NCI-H524 treated with DMSO at 0.1 percent for 48 hours (cell line): Measurements from ENCODE around the gene SERPINI1.

Experiments used
- DNase-seq: peaks from one replicate; lab custom pipeline; 2025; lab: John Stamatoyannopoulos, UW

SERPINI1 gene

DNA sequence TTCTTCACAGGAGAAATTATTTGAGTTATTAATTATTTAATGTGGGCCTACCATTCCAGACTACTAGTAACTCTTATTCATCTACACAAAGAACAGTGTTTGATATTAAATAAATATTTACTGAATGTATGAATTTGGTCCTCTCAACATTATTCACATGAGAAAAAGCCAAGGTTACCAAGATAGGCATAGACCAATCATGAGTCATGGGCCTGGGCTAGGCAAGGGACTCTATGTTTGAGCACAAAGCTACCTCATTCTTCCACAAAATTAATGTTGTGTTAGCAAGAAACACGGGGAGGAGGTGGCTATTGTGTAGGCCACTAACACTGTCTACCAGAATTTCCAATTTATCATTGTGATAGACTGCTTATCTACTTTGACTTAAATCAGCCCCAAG lies 115.7 kb downstream of the SERPINI1 start:
- DNase-seq, result no peak

DNA sequence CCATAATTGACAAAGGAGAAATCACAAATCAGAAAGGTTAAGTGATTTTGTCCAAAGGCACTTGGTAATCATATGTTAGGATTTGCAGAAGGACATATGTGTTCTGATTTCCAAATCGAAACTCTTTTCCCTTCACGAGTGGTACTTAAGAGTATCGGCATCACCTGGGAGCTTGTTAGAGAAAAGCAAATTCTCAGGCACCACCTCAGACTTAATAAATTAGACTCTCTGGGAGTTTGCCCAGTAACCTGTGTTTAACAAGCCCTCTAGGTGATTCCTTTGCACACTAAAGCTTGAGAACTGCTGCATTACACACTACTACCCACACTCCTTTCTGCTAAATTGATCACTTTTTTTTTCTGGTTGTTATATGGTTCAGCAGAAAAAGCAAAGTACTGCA lies 116.2 kb downstream of the SERPINI1 start:
- no peak for DNase-seq

DNA sequence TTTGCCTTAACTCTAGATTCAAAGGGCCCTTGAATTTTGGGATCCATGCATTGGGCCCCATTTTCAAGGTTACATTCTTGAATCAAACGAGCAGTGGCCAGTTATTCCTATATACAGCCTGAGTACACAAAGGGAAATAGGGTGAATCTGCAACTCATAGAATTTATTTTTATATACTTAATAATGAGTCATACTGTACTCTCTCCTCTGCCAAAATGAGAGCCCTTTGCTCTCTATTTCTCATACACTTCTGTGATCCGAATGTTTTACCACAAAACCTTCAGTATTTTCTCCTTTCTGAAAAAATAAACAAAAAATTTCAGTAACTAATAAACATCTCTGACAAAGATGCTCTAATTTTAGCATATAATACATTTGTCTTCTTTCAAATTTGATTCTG lies 116.7 kb downstream of the SERPINI1 start:
- DNase-seq, result no peak

DNA sequence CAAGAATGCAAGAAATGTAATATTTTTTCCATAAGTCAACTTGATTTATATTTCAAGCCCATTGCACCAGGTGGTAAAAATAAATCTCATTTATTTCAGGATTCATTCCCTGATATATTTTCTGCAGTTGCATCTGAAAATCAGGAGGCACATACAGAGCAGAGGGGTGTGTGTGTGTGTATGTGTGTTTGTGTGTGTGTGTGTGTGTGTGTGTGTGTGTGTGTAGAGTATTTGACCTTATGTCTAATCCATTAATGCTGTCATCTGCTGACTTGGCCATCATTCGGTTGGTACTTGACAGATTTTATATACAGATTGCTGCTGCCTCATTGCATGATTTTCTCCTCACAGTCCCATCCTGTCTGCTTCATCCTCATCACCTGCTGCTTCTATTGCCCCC lies 118.5 kb downstream of the SERPINI1 start:
- no peak for DNase-seq

DNA sequence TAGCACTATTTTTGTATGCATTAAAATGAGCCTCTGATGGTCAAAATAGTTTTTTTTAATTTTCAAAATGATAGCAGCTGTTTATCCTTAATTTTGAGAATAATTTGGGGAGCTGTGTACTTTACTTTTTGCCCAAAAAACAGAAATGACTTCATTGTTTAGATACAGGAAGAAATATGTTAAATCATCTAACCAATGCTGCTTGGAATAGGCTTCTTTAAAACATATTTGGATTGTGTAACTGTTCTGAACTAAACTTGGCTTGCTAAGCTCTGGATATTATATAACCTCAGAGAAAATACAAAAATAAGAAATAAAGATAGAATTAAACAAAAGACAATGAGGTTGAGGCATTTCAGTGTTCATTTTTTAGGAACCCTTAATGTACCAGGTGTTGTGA lies 119.3 kb downstream of the SERPINI1 start:
- no peak for DNase-seq

DNA sequence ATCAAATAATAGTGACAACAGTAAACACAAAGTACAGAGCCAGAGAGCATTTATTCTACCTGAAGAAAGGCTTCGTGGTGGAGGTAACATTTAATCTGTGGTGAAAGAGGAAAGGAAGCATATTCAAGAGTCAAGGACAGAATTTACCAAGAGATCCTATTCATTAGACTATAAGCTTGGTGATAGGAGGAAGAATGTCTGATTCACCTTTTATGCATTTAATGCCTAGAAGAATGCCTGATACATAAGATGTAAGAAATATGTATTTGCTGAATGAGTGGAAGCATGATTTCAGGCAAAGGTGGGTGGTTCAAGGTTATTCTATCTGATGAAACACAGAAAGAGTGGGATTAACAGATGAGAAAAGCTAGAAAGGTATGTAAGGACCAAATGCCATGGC lies 119.8 kb downstream of the SERPINI1 start:
- no peak for DNase-seq

DNA sequence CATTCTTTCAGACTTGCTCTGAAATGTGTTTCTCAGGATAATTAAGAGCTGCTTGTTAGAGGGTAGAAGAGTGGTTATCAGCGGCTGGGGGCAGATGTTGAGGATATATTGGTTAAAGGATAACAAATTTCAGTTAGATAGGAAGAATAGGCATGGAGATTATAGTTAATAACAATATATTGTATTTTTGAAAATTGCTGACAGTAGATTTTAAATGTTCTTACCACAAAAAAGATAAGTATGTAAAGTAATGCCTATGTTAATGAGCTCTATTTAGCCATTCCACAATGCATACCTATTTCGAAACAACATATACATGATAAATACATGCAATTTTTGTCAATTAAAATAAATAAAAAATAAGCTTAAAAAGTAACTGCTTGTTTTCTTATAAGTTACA lies 123.3 kb downstream of the SERPINI1 start:
- no peak for DNase-seq

DNA sequence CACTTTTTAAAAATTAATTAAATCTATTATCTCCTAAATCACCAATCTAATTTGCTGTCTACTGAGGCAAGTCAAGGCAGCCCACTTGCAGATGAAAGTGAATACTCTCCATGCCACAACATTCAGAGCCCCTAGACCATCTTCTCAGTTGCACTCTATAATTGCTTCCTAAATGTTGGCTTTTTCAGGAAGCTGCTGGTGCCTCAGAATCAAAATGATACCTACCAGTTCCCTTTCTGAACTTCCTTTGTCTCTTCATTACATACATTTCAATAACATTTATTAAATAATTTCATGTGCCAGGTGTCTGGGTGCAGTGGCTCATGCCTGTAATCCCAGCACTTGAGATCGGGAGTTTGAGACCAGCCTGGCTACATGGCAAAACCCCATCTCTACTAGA lies 124.1 kb downstream of the SERPINI1 start:
- no peak for DNase-seq

DNA sequence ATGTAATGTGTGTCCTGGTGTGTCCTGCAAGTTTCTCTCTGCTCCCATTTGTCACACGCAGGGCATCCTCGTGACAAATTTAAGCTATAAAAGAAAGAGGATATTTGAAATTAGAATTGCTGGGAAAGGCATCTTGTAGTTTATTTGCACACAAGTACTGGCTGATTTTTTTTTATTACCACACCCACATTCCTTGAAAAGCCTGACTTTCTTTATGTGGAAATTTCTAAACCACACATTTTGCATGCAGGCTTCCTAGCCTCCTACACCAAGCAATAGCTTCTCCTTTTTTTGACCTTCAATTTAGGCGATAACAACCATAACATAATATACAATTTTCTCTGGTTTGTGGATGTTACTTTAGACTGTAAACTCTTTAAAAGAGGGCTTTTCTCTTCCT lies 126.1 kb downstream of the SERPINI1 start:
- no peak for DNase-seq

DNA sequence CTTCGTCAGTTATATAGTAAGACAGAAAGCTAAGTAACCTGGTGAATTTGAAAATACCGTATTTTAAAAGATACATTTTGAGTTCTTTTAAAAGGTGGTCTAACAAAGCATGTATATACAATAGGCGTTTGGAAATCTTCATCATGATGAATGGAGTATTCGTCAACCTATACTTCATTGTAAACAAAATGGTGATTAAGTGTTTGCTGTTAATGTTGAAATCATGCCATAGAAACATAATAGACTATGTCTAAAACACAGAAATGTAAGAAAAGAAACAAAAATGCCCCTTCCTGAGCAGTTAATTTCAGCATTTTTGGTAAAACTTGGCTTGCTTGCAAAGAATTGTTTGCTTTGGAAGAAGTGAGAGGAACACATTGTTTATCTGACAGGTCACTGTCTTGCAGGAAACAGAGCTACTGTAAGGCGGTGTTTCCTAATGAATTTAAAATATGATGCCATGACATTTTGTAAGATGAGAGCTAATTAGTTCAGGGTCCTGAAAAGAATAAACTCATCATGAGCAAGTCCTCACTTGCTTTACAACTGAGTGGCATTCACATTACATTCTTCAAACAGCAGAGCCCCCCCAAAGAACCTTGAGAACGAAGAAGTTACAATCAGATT lies 126.7 kb downstream of the SERPINI1 start:
- DNase-seq, result no peak

DNA sequence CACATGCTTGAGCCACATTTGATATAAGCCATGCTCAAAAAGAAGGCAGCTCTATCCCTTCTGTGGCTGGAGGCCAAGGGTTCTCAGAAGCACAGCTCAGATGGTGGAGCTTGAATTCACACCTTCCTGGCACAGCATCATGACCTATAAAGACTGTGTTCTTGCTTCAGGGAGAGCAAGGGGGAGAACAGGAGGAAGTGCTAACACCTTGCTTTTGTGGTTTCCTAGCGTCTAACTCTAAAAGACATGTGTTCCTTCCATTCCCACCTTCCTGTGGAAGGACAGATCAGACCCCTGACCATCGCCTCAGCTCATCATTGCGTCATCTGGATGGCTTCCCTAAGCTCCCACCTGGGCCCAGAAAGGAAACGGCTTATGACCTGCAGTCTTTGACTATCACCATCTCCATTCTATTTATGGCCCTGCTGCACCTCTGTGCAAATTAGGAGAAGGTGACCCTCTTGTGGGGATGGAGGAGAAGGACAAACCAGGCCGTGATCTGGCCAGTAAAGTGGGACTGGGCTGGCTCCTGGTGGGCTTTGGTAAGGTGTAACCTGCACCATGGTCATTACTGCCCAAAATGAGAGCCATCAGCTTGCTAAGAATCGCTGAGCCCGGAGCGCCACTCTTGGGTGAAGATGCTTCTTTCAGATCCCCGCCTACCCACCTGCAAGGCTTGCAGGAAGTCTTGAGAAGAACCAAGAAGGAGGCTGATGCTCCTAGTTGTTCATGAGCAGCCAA lies 128.5 kb downstream of the SERPINI1 start:
- DNase-seq, result no peak

DNA sequence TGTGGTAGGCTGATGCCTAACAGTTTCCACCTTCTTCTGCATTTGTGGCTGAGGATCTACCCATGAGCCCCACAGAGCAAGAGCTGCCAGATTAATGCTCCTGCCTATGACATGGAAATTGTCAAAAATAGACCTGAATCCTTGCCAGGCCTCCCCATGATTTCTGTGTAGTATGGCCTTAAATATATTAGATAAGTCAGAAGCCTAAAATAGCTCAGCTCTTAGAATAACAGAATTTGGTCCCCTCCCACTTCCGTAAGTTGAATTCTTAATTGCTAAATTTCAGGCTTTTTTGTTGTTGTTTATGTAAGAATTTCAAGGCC lies 129.0 kb downstream of the SERPINI1 start:
- DNase-seq, result no peak

DNA sequence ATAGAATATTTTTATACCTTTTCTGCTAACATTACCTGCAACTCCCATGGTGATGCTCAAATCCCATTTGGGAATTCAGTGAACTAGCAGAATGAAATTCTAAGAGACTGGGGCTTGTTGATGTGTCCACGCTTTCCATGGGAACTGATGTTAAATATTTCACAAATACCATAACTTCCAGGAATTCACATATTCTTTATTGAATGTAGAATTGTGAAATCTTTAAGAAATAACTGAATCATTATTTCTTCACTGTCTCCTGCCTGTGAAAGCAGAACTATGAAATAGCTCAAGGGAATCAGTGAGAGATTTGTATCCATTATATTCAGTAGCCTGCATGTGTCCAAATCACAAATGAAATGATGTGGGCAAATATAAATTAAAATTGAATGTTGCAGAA lies 130.8 kb downstream of the SERPINI1 start:
- DNase-seq, result no peak

DNA sequence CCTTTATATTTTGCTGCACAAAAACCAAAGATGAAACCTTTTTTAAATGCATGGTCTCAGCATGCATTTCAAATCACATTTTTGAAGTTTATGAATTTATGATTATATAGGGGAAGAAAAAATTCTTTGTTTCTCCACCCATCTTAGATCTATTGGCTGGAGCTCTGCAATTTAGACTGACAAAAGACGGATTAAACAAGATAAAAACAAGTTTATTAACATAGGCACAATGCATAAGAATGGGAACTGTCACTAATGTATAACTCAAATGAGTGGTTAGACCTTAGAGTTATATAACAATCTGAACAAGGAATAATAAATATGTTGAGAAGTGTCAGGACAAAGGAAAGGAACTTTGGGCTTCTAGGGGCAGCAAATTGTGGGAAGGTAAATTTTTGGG lies 132.5 kb downstream of the SERPINI1 start:
- DNase-seq, result no peak

DNA sequence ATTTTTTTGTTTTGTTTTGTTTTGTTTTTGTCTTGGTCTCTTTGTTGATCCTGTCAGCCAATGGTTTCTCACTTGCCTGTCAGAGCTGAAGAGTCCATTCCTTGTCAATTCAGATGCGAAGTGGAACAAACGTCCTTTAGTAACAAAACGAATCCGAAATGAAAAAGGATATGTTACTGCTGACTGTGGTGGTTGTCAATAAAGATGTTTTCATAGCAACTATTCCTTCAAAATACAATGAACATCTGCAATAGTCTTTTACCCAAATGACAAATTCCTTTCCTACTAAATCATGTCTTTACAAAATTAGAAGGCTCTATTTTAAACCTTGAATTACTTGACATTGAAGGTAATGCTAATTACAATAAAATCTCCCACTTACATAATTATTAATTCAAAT lies 134.7 kb downstream of the SERPINI1 start:
- DNase-seq, result no peak

DNA sequence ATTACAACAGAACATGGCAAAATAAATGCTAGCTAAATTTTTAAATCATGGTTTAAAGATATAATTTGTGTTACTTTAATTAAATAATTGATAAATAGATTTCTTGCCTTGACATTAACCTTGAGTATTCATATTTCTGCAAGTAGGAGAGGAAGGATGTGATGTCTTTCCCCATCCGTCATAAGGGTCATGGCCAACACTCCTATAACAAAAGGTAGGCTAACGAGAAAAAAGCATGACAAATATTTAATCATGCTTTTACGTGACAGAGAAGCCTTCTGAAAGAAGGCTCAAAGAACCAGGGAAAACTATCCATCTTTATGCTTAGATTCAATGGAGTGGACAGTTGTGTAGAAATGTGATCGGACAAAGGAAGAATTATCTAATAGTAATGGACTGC lies 135.2 kb downstream of the SERPINI1 start:
- DNase-seq, result no peak

DNA sequence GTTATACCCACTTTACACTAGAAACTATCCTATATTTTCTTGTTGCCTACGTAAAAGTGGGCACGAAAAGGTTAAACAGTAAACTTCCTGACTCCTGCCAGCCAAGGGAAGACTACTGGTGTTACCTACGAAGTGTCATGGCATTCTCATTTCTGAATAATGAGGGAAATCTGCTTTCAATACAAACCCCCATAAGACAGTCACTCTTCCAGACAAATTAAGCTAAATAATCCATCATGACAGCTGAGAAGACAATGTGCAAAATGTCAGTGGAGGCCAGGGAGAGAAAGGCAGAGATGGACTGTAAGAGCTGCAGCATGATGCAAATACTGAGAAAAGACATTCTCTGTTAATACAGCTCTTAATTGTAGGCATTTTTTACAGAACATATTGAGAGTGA lies 136.5 kb downstream of the SERPINI1 start:
- DNase-seq, result no peak

DNA sequence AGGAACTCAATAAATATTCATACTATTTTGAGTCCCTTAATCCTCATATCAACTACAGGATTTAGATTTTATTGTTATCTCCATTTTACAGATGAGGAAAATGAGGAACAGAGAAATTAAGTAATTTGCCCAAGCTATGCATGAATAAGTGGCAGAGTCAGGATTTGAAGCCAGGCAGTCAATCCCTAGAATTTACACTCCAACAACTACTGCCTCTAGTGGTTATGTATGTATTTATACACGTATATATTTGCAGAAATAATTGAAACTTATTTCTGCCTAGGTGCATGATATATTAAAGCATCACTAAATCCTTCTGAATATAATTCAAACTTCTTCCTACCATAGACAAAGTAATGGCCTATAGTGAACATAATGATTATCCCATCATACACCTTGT lies 137.4 kb downstream of the SERPINI1 start:
- DNase-seq, result no peak

DNA sequence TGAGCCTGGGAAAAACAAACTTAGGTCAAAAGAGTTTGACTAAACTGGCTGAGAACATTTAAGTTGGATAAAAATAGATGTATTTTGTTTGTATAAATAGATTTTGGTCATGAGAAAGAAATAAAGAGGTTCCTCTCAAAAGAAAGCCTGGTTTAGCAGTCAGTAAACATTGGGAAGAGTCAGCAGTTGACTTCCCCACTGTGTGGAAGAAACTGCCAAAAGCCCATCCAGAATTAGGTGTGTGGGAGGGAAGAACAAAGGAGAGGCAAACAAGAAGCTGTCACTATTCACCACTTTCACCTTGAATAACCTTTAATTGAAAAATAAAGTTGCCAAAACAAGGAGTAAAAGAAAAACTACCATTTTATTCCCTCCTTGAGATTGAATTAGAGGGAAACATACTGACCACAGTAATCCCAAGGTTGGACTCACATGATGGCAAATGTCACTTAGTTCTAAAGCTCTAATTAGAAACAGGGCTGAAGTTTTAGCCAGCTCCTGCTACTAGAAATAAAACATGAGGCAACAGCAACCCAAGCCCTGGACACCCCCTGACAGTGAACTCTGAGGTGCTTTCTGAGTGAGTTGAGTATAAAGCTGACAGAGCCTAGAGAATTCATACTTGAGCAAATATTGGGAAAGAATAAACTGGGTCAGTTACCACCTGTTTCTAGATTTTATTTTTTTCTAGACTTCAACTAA lies 139.3 kb downstream of the SERPINI1 start:
- DNase-seq, result no peak
